A549 treated with Mapracorat at 1 μM for 4 hours (cell line): ENCODE results near the gene KIAA1755. TPM values are rescaled to one million over a fixed set of nuclear protein-coding genes. Genes with fewer than 3 reads are reported as not detected.

Experiments
- total RNA-seq: library from RNA; stranded (reverse); fragments of 200-300 nt; extraction: Qiagen RNA extraction; gene quantifications from 5 replicates; pipeline ENCODE4 v1.2.3, GENCODE V29; 2022

The KIAA1755 gene, protein sequence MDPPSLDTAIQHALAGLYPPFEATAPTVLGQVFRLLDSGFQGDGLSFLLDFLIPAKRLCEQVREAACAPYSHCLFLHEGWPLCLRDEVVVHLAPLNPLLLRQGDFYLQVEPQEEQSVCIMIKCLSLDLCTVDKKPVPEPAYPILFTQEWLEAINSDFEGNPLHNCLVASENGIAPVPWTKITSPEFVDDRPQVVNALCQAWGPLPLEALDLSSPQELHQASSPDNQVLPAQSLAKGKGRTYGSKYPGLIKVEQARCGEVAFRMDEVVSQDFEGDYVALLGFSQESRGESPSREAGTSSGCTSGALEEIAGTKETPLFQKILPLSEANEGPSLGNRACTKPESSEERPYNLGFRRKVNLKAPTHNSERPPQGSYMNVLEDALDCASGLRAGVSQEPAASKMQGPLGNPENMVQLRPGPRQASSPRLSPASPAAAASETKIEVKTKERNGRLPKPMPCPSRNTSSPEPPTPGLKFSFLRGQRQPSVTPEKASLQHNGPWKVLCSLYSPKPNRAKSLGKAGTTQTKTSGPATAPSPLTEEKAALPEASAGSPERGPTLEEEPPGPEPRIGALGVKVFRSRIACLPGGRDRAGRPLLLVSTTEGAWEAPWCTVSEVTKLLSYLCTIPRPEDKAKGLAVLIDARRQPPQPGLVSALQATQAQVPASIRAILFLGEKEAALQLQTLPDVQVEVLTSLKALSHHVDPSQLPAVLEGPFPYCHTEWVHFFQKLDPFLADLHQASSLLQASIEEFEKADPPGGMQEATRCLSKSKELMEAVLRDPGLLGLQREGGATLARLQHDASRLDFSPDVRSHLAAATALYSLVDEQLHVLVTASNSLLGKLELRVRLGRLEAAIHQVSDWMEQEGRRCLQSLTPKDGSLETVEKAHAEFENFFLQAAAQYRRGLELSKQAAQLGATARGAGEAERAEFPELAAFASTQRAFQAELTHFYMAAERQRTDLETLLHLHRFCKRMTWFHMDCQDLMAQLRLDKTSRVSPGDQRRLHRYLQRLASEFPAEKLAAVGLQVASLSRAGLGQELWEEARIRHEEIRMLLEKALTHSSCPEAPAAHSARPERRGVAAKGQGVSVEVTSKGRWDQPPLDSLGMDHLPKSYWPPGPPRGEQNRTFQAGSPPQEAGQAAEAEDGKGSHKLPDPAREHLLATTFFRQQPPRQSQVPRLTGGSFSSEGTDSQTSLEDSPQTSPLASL
- 0.08 to 0.26 TPM (median 0.13 TPM) in 5 replicates for total RNA-seq

DNA sequence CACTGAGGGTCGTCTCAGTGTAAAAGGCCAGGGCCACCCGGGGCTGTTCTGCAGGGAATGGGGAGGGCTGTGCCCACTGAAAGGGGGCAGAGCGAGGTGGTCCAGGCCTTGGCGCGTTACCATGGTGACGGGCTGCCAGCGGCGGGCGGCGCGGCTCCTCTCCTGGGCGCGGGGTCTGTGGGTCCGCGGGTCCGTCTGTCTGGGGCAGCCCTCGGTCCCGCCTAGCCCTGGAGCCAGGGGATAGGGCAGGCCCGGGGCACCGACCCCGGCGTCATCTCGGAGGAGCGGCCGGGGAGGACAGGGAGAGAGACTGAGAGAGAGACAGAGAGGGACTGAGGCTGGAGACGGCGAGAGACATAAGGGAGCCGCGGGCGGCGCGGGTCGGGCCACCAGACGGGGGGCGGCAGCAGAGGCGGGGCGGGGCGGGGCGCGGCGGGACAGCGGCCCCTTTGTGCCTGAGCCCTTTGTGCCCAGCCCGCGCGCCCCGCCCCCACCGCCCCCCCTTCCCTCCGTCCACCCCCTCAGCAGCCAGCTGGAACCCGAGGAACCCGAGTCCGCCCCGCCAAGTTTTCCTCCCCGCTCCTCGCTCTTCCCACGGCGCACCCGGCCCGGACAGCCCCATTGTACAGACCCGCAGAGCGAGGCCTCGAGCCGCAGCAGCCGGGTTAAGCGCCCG lies at the start of gene KIAA1755:
TSS of gene KIAA1755 (minus strand) at position 358 of the 676 bp plus-strand sequence. CDS start at position 123, 235 bp downstream.

DNA sequence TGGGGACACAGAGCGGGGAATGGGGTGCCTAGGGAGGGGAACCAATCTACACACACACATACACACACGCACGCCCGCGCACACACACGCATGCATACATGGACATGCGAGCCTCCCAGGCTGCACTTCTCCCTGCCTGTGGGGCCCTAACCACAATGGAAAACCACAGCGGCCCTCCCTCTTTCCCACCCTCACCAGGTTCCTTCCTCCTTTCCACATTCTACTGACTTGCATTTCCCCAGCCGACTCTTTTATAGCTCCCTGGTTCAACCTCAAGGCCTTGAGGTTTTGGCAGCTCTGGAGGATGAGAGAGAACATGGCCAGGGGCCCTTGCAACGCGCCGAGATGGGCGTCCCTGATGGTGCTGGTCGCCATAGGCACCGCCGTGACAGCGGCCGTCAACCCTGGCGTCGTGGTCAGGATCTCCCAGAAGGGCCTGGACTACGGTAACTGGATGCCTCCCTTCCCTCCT lies 43.4 kb upstream of the KIAA1755 start, which contains the start of gene BPI:
TSS of gene BPI (plus strand) at position 249 of the 472 bp plus-strand sequence. CDS start at position 317, 68 bp downstream.

GRCh38 chr20:38165089-38165965 lies 95.2 kb downstream of the KIAA1755 start, which contains the start of gene TGM2:
TSS of gene TGM2 (minus strand) at chr20:38165270. CDS start at chr20:38165198, 72 bp downstream.

Other genes with a start within 250 kb of the KIAA1755 start
- 19.1 to 23.0 TPM (median 21.6 TPM) in 5 replicates for gene TTI1, start 227.3 kb downstream of the KIAA1755 start, total RNA-seq
- 25.6 to 33.5 TPM (median 27.9 TPM) in 5 replicates for gene RPRD1B, start 227.0 kb downstream of the KIAA1755 start, total RNA-seq
- 343 to 504 TPM (median 454 TPM) in 5 replicates for gene TGM2, start 95.5 kb downstream of the KIAA1755 start, total RNA-seq
- gene BPI, start 43.4 kb upstream of the KIAA1755 start, total RNA-seq, result not detected in 5 replicates
- 0.98 to 1.9 TPM (median 1.2 TPM) in 5 replicates for gene LBP, start 85.7 kb upstream of the KIAA1755 start, total RNA-seq
- 182 to 203 TPM (median 187 TPM) in 5 replicates for gene SNHG17, start 174.6 kb upstream of the KIAA1755 start, total RNA-seq
- gene RALGAPB, start 212.1 kb upstream of the KIAA1755 start, total RNA-seq, result 11.8 to 19.3 TPM (median 18.2 TPM) in 5 replicates